Common myeloid progenitor, CD34-positive (primary cell): ENCODE measurements around the gene TDRD12.
"Not testable (repeated sequence)": the region's sequence is repeated elsewhere in the genome, so short reads cannot be mapped to it uniquely, and the experiment has no call there.

Experiments
- CTCF ChIA-PET: fragments of 350-600 bp; sonication (Branson Sonifier 250); formaldehyde crosslinking; loops from one replicate; lab custom pipeline; 2021; ENCODE audit warnings: antibody characterized with exemption; lab: Charles Lee
- POLR2A ChIA-PET: fragments of 350-600 bp; sonication (Branson Sonifier 250); formaldehyde crosslinking; loops from one replicate; lab custom pipeline; 2021; ENCODE audit warnings: antibody characterized with exemption; lab: Charles Lee
- DNase-seq, 3 donors: peaks; one replicate each; pipeline versions ENCODE4 v3.0.0 to v3.0.0-alpha.2; 2013
- H3K27ac ChIP-seq, 2 experiments: 1 replicate in 1 of 2; 2 replicates in 1 of 2; pipeline ENCODE4 v1.7.0; 2013; ENCODE audit warnings: inconsistent platforms in 2 of 2, low read length in 2 of 2, mild to moderate bottlenecking in 2 of 2, low read depth in 1 of 2, moderate library complexity in 1 of 2; ENCODE audit not compliant: severe bottlenecking in 2 of 2, insufficient read depth in 1 of 2, poor library complexity in 1 of 2
- H3K27me3 ChIP-seq, 5 experiments: replicated peaks in 2 of 5; 1 replicate in 3 of 5; 2 replicates in 2 of 5; pipeline versions ENCODE4 v1.6.1 to v1.7.0; 2013; ENCODE audit warnings: low read length in 4 of 5, mild to moderate bottlenecking in 2 of 5, moderate library complexity in 2 of 5, inconsistent platforms in 1 of 5; ENCODE audit not compliant: insufficient read depth in 5 of 5, control insufficient read depth in 4 of 5
- H3K36me3 ChIP-seq, 4 experiments: 1 replicate in 2 of 4; 2 replicates in 2 of 4; pipeline versions ENCODE4 v1.6.1 to v1.7.0; 2013; ENCODE audit warnings: low read length in 3 of 4, control low read depth in 1 of 4, mild to moderate bottlenecking in 1 of 4; ENCODE audit not compliant: control insufficient read depth in 4 of 4, insufficient read depth in 4 of 4
- H3K4me1 ChIP-seq, 4 experiments: 1 replicate in 3 of 4; 2 replicates in 1 of 4; pipeline versions ENCODE4 v1.6.1 to v1.7.1; 2013; ENCODE audit warnings: low read length in 3 of 4, mild to moderate bottlenecking in 3 of 4, control low read depth in 1 of 4, inconsistent platforms in 1 of 4, moderate library complexity in 1 of 4; ENCODE audit not compliant: control insufficient read depth in 4 of 4, insufficient read depth in 4 of 4; ENCODE audit errors: control extremely low read depth in 1 of 4
- H3K4me3 ChIP-seq, 7 experiments: 1 replicate in 4 of 7; 2 replicates in 3 of 7; pipeline versions ENCODE4 v1.5.1 to v1.7.0; 2013; ENCODE audit warnings: mild to moderate bottlenecking in 7 of 7, low read length in 6 of 7, moderate library complexity in 6 of 7, inconsistent platforms in 2 of 7, low read depth in 2 of 7, control low read depth in 1 of 7; ENCODE audit not compliant: insufficient read depth in 4 of 7, control insufficient read depth in 1 of 7; ENCODE audit errors: extremely low read depth in 1 of 7
- H3K9me3 ChIP-seq, 5 experiments: 1 replicate in 4 of 5; 2 replicates in 1 of 5; pipeline versions ENCODE4 v1.6.1 to v1.7.1; 2013; ENCODE audit warnings: low read length in 4 of 5, mild to moderate bottlenecking in 2 of 5, inconsistent platforms in 1 of 5, low read depth in 1 of 5, moderate library complexity in 1 of 5; ENCODE audit not compliant: control insufficient read depth in 4 of 5, insufficient read depth in 2 of 5; ENCODE audit errors: control extremely low read depth in 1 of 5
- WGBS: methylation state at CpG from one replicate; pipeline ENCODE4 v1.1.5; 2013; ENCODE audit not compliant: insufficient coverage; 5-methylcytosine and 5-hydroxymethylcytosine counted together

TDRD12 gene

GRCh38 chr19:32751066-32751465, 31.5 kb downstream of the TDRD12 start:
- DNase-seq, result no peak
- peaks cover 0 to 8% (median 6%) of the 10 kb centered on the region in 5 experiments for H3K27me3 ChIP-seq
- ChIA-PET CTCF (interaction anchor here (0.6 kb wide), 1 partner anchor 223 kb away, joined by 4 read pairs; no protein-coding TSS in a partner anchor), POLR2A (no interaction called here)
- no peaks in the 10 kb centered on the region for H3K36me3 ChIP-seq
- H3K4me3 ChIP-seq, result no peak overlapping the region
- H3K9me3 ChIP-seq, result no peaks in the 10 kb centered on the region
- WGBS, result 71% methylated on average over 1 of the region's 2 CpGs
- H3K4me1 ChIP-seq, result peaks cover 0 to 8% (median 4%) of the 10 kb centered on the region in 4 experiments
- no peak overlapping the region for H3K27ac ChIP-seq

- H3K27ac ChIP-seq, result no peak overlapping the region
- no peaks in the 10 kb centered on the region for H3K4me1 ChIP-seq
- H3K27me3 ChIP-seq, result peaks cover 0 to 5% (median 0%) of the 10 kb centered on the region in 5 experiments
- H3K9me3 ChIP-seq, result peaks cover 0 to 11% (median 3%) of the 10 kb centered on the region in 5 experiments
- H3K36me3 ChIP-seq, result no peaks in the 10 kb centered on the region
- no peak overlapping the region for H3K4me3 ChIP-seq
- ChIA-PET POLR2A (no interaction called here), CTCF (no interaction called here)
- no peak for DNase-seq
- no CpG with 5 or more reads among the region's 3 CpGs for WGBS
Observed at GRCh38 chr19:32757189-32757588, 37.6 kb downstream of the TDRD12 start.

GRCh38 chr19:32765365-32765764, 45.8 kb downstream of the TDRD12 start:
- H3K36me3 ChIP-seq, H3K4me3 ChIP-seq, POLR2A ChIA-PET, H3K27me3 ChIP-seq, H3K4me1 ChIP-seq, CTCF ChIA-PET, DNase-seq, H3K9me3 ChIP-seq, H3K27ac ChIP-seq: not testable (repeated sequence)
- no CpG with 5 or more reads among the region's 5 CpGs for WGBS

GRCh38 chr19:32767951-32768679, 48.5 kb downstream of the TDRD12 start:
- DNase-seq, result no peak
- no peak overlapping the region for H3K4me3 ChIP-seq
- POLR2A ChIA-PET, result no interaction called here
- WGBS, result 97% methylated on average over 5 of the region's 6 CpGs
- H3K9me3 ChIP-seq, result no peaks in the 10 kb centered on the region
- peaks cover 0 to 5% (median 0%) of the 10 kb centered on the region in 5 experiments for H3K27me3 ChIP-seq
- CTCF ChIA-PET, result no interaction called here
- H3K27ac ChIP-seq, result no peak overlapping the region
- H3K36me3 ChIP-seq, result no peaks in the 10 kb centered on the region
- H3K4me1 ChIP-seq, result no peaks in the 10 kb centered on the region

- Histone ChIP-seq H3K4me1 (no peaks in the 10 kb centered on the region), H3K27ac (no peak overlapping the region), H3K4me3 (no peak overlapping the region), H3K36me3 (no peaks in the 10 kb centered on the region), H3K27me3 (peaks cover 0 to 5% (median 0%) of the 10 kb centered on the region in 5 experiments), H3K9me3 (no peaks in the 10 kb centered on the region)
- POLR2A ChIA-PET, result interaction anchor here (0.6 kb wide), 1 partner anchor 365 kb away, joined by 3 read pairs; no protein-coding TSS in a partner anchor
- 100% methylated on average over 1 of the region's 5 CpGs for WGBS
- CTCF ChIA-PET, result no interaction called here
- DNase-seq, result no peak
Observed at GRCh38 chr19:32771596-32771995, 52.0 kb downstream of the TDRD12 start.

GRCh38 chr19:32773126-32773525, 53.6 kb downstream of the TDRD12 start:
- Histone ChIP-seq H3K36me3 (no peaks in the 10 kb centered on the region), H3K9me3 (no peaks in the 10 kb centered on the region), H3K27me3 (peaks cover 0 to 5% (median 0%) of the 10 kb centered on the region in 5 experiments), H3K4me1 (no peaks in the 10 kb centered on the region), H3K27ac (no peak overlapping the region), H3K4me3 (no peak overlapping the region)
- ChIA-PET POLR2A (no interaction called here), CTCF (no interaction called here)
- WGBS, result 92% methylated on average over 2 of the region's 4 CpGs
- DNase-seq, result no peak

- Histone ChIP-seq H3K27me3 (peaks cover 0 to 2% (median 0%) of the 10 kb centered on the region in 5 experiments), H3K27ac (no peak overlapping the region), H3K4me1 (no peaks in the 10 kb centered on the region), H3K4me3 (no peak overlapping the region), H3K9me3 (peaks cover 0 to 11% (median 2%) of the 10 kb centered on the region in 5 experiments), H3K36me3 (no peaks in the 10 kb centered on the region)
- POLR2A ChIA-PET, result no interaction called here
- CTCF ChIA-PET, result no interaction called here
- no peak for DNase-seq
- 77% methylated on average over 6 of the region's 7 CpGs for WGBS
Observed at GRCh38 chr19:32779082-32779481, 59.5 kb downstream of the TDRD12 start.
